Measurements from ENCODE around the gene HTT. TPM values are rescaled to one million over a fixed set of nuclear protein-coding genes. Genes with fewer than 3 reads are reported as not detected.

HTT gene
- total RNA-seq, 4 donors from 2014 or later: 50.1 to 192 (median 81.0) TPM

GRCh38 chr4:3043282-3044020 is 31.0 kb upstream of the HTT start:
- Histone ChIP-seq H3K36me3 (no peaks in the 10 kb centered on the region), H3K9me3 (no peaks in the 10 kb centered on the region), H3K27ac (no peak overlapping the region), H3K4me3 (no peak overlapping the region), H3K27me3 (no peaks in the 10 kb centered on the region), H3K4me1 (peaks cover 24% of the 10 kb centered on the region)
- DNase-seq (ENCODE audit: low spot score in 2 of 2): no peak
- WGBS: 86% methylated on average over 11 of the region's 11 CpGs
- no peak for TF ChIP-seq EP300 (IDR thresholded peaks at IDR 0.05)
- TF ChIP-seq POLR2AphosphoS5 (IDR thresholded peaks at IDR 0.05): no peak
- TF ChIP-seq, protein P1, sequence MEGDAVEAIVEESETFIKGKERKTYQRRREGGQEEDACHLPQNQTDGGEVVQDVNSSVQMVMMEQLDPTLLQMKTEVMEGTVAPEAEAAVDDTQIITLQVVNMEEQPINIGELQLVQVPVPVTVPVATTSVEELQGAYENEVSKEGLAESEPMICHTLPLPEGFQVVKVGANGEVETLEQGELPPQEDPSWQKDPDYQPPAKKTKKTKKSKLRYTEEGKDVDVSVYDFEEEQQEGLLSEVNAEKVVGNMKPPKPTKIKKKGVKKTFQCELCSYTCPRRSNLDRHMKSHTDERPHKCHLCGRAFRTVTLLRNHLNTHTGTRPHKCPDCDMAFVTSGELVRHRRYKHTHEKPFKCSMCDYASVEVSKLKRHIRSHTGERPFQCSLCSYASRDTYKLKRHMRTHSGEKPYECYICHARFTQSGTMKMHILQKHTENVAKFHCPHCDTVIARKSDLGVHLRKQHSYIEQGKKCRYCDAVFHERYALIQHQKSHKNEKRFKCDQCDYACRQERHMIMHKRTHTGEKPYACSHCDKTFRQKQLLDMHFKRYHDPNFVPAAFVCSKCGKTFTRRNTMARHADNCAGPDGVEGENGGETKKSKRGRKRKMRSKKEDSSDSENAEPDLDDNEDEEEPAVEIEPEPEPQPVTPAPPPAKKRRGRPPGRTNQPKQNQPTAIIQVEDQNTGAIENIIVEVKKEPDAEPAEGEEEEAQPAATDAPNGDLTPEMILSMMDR (IDR thresholded peaks at IDR 0.05): no peak
- no peak for TF ChIP-seq POLR2A (IDR thresholded peaks at IDR 0.05)

DNA sequence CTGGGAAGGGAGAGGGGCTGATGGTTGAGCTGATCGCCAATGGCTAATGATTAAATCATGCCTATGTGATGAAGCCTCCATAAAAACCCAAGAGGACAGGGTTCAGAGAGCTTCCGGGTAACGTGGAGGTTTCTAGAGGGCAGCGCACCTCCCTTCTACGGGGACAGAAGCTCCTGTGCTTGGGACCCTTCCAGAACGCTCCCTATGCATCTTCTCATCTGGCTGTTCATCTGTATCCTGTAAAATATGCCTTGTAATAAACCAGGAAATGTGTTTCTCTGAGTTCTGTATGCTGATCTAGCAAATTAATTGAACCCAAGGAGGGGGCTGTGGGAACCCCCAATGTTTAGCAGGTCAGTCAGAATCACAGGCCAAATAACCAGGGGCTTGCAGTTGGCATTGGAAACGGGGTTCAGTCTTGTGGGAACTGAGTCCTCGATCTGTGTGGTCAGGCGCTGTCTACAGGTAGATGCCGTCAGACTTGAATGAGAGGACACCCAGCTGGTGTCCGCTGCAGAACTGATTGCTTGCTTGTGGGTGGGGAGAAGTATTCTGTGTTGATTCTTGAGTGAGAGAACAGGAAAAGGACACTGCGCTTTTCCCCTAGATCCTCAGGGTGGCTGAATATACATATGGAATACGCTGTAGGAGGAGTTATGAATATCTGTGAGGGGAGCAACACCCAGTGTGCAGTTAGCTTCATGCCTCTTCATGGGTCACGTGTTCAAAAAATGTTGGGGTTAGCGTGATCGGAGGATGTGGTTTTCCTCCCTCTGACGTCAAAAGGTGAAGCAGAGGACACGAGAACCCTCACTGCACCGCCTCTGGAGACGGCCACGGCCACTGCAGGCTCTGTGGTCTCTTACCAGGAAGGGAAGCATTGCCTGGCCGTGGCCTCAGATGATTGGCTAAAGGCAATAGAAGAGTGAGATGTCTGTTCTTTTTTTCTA is 29.3 kb upstream of the HTT start:
- Histone ChIP-seq H3K4me3 (no peak overlapping the region), H3K27me3 (no peaks in the 10 kb centered on the region), H3K27ac (no peak overlapping the region), H3K36me3 (no peaks in the 10 kb centered on the region), H3K9me3 (no peaks in the 10 kb centered on the region), H3K4me1 (peaks cover 23% of the 10 kb centered on the region)
- 74% methylated on average over 22 of the region's 22 CpGs for WGBS
- DNase-seq (ENCODE audit: low spot score in 2 of 2): no peak
- TF ChIP-seq EP300 (IDR thresholded peaks at IDR 0.05) (no peak), POLR2A (IDR thresholded peaks at IDR 0.05) (no peak), POLR2AphosphoS5 (IDR thresholded peaks at IDR 0.05) (no peak)
- TF ChIP-seq, protein P1 (IDR thresholded peaks at IDR 0.05): no peak

DNA sequence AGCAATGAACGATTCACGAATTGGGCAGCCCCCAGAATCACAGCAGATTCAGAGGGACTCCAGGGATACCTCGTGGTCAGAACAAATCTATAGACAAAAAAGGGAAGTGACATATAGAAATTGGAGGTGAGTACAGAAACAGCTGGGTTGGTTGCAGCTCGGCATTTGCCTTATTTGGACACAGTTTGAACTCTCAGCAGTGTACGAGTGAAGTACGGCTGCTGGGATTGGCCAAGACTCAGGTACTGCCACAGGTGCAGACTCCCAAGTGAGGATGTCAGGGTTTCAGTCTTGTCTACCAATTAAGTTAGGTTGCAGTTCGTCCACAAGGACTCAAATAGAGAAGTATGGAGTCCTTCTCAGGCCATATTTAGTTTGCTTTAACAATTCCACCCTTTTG is 28.3 kb upstream of the HTT start:
- 82% methylated on average over 7 of the region's 7 CpGs for WGBS
- DNase-seq (ENCODE audit: low spot score in 2 of 2): no peak
- Histone ChIP-seq H3K36me3 (no peaks in the 10 kb centered on the region), H3K9me3 (no peaks in the 10 kb centered on the region), H3K4me3 (no peak overlapping the region), H3K4me1 (peaks cover 18% of the 10 kb centered on the region), H3K27ac (no peak overlapping the region), H3K27me3 (no peaks in the 10 kb centered on the region)
- TF ChIP-seq POLR2AphosphoS5 (IDR thresholded peaks at IDR 0.05) (no peak), POLR2A (IDR thresholded peaks at IDR 0.05) (no peak), EP300 (IDR thresholded peaks at IDR 0.05) (no peak)
- TF ChIP-seq, protein P1 (IDR thresholded peaks at IDR 0.05): no peak

GRCh38 chr4:3046623-3047022 is 27.9 kb upstream of the HTT start:
- H3K36me3 ChIP-seq: no peaks in the 10 kb centered on the region
- H3K27me3 ChIP-seq: no peaks in the 10 kb centered on the region
- DNase-seq (ENCODE audit: low spot score in 2 of 2): no peak
- WGBS: 88% methylated on average over 4 of the region's 4 CpGs
- no peak overlapping the region for H3K4me3 ChIP-seq
- TF ChIP-seq POLR2AphosphoS5 (IDR thresholded peaks at IDR 0.05) (no peak), EP300 (IDR thresholded peaks at IDR 0.05) (no peak), POLR2A (IDR thresholded peaks at IDR 0.05) (no peak)
- TF ChIP-seq, protein P1 (IDR thresholded peaks at IDR 0.05): no peak
- no peaks in the 10 kb centered on the region for H3K9me3 ChIP-seq
- H3K4me1 ChIP-seq: peaks cover 13% of the 10 kb centered on the region
- no peak overlapping the region for H3K27ac ChIP-seq

All from suprapubic skin (tissue), 4 donors.